ENCODE measurements around the gene PFDN1. TPM values are rescaled to one million over a fixed set of nuclear protein-coding genes. Genes with fewer than 3 reads are reported as not detected.

The PFDN1 gene
- total RNA-seq, 4 donors from 2014 or later, result 58.7 to 91.7 (median 76.2) TPM

DNA sequence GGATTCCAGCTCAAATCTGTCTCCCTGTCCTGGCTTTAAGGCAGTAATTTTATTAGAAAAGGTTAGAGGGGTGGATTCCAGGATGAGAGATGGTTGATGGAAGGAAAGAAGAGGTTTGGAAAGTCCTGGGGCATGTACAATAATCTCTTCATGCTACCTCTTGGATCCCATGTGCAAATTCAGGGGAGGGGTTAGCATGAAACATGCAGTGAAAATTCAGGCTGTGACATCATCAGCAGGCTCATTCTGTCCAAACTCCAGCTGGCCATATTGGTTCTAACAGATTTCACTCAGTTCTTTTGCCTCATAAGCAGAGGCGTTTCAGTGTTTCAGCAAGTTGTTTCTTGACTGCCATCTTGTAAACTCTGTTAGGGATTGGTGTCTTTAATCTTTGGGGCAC is 72.5 kb downstream of the PFDN1 start:
- WGBS, result 100% methylated on average over 1 of the region's 1 CpG

DNA sequence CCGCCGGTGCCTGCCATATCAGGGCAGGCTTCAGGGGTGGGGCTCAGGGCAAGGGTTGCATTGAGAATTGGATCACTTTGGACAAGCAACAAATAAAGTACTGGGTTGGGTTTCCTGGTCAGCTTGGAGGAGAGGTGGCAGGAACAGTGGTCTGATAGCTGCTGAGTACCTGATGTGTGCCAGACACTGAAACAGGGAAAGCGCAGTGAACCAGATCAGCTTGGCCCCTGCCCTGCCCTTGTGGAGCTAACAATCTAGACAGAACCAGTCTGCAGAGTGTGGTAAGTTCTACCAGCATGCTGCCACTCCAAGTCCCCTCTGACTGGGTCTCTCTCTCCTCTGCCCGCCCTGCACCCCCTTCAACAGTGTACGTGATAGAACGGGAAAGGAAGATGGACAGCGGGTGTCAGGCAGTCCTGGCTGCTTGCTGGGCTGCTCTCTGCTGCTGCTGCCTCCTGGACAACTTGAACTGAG is 74.5 kb downstream of the PFDN1 start:
- no peak for DNase-seq (ENCODE audit: low spot score in 2 of 2)
- no peaks in the 10 kb centered on the region for H3K4me1 ChIP-seq
- WGBS, result 82% methylated on average over 7 of the region's 7 CpGs
- H3K36me3 ChIP-seq, result peaks cover 2% of the 10 kb centered on the region
- H3K9me3 ChIP-seq, result no peaks in the 10 kb centered on the region
- no peak overlapping the region for H3K4me3 ChIP-seq
- TF ChIP-seq EP300 (IDR thresholded peaks at IDR 0.05) (no peak), POLR2AphosphoS5 (IDR thresholded peaks at IDR 0.05) (no peak), POLR2A (IDR thresholded peaks at IDR 0.05) (no peak)
- TF ChIP-seq, protein P1, sequence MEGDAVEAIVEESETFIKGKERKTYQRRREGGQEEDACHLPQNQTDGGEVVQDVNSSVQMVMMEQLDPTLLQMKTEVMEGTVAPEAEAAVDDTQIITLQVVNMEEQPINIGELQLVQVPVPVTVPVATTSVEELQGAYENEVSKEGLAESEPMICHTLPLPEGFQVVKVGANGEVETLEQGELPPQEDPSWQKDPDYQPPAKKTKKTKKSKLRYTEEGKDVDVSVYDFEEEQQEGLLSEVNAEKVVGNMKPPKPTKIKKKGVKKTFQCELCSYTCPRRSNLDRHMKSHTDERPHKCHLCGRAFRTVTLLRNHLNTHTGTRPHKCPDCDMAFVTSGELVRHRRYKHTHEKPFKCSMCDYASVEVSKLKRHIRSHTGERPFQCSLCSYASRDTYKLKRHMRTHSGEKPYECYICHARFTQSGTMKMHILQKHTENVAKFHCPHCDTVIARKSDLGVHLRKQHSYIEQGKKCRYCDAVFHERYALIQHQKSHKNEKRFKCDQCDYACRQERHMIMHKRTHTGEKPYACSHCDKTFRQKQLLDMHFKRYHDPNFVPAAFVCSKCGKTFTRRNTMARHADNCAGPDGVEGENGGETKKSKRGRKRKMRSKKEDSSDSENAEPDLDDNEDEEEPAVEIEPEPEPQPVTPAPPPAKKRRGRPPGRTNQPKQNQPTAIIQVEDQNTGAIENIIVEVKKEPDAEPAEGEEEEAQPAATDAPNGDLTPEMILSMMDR (IDR thresholded peaks at IDR 0.05), result no peak
- no peak overlapping the region for H3K27ac ChIP-seq
- no peaks in the 10 kb centered on the region for H3K27me3 ChIP-seq

More for the DNA sequence above, 72.5 kb downstream of the PFDN1 start:
- Histone ChIP-seq H3K36me3 (peaks cover 2% of the 10 kb centered on the region), H3K4me1 (no peaks in the 10 kb centered on the region), H3K27me3 (no peaks in the 10 kb centered on the region), H3K27ac (no peak overlapping the region), H3K9me3 (no peaks in the 10 kb centered on the region), H3K4me3 (no peak overlapping the region)
- no peak for TF ChIP-seq POLR2AphosphoS5 (IDR thresholded peaks at IDR 0.05)
- no peak for TF ChIP-seq EP300 (IDR thresholded peaks at IDR 0.05)
- no peak for TF ChIP-seq POLR2A (IDR thresholded peaks at IDR 0.05)
- TF ChIP-seq, protein P1 (IDR thresholded peaks at IDR 0.05), result no peak
- DNase-seq (ENCODE audit: low spot score in 2 of 2), result no peak

DNA sequence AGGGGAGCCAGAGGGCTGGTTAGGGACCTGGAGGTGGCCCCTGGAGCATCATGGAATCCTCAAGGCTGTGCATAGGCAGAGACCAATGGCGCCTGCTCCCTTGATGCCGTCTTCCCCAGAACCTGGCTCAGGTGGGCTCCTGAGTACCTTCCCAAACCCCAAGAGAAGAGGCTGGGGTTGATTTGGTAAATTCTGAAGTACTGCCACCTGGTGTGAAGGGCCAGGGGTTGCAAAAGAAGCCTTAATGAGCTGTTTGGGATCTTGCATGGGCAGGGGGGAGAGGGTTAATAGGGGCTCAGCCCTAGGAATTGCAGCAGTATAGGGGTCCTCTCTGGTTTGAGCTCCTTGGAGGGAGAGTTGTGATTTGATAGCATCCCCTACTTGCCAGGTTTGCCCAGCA is 75.9 kb downstream of the PFDN1 start:
- no peak overlapping the region for H3K4me3 ChIP-seq
- no peaks in the 10 kb centered on the region for H3K9me3 ChIP-seq
- H3K27me3 ChIP-seq, result no peaks in the 10 kb centered on the region
- H3K4me1 ChIP-seq, result no peaks in the 10 kb centered on the region
- no peak for DNase-seq (ENCODE audit: low spot score in 2 of 2)
- TF ChIP-seq POLR2A (IDR thresholded peaks at IDR 0.05), result no peak
- TF ChIP-seq POLR2AphosphoS5 (IDR thresholded peaks at IDR 0.05), result no peak
- TF ChIP-seq, protein P1 (IDR thresholded peaks at IDR 0.05), result no peak
- TF ChIP-seq EP300 (IDR thresholded peaks at IDR 0.05), result no peak
- peaks cover 2% of the 10 kb centered on the region for H3K36me3 ChIP-seq
- 100% methylated on average over 1 of the region's 2 CpGs for WGBS
- no peak overlapping the region for H3K27ac ChIP-seq

DNA sequence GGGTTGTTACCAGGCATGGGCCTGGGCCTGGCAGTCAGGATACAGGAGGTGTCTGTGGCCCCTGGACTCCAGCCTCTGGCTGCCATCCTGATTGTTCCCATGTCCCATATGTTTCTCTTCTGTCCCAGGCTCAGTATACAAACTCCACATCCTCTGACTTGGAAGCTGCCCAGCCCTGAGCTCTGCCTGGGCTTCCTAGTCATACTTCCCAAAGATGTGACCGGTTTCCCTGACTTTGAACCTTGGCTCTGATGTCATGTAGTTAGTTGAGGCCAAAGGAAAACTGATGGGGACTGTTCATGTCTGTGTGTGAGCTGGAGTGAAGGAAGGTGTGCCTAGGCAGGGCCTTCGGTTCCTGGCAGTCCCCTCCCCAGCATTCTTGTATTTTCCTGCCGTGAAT is 77.5 kb downstream of the PFDN1 start:
- Histone ChIP-seq H3K4me3 (no peak overlapping the region), H3K9me3 (no peaks in the 10 kb centered on the region), H3K4me1 (peaks cover 12% of the 10 kb centered on the region), H3K36me3 (no peaks in the 10 kb centered on the region), H3K27me3 (no peaks in the 10 kb centered on the region), H3K27ac (no peak overlapping the region)
- no peak for DNase-seq (ENCODE audit: low spot score in 2 of 2)
- no peak for TF ChIP-seq EP300 (IDR thresholded peaks at IDR 0.05)
- no peak for TF ChIP-seq POLR2AphosphoS5 (IDR thresholded peaks at IDR 0.05)
- TF ChIP-seq POLR2A (IDR thresholded peaks at IDR 0.05), result no peak
- 48% methylated on average over 3 of the region's 3 CpGs for WGBS

DNA sequence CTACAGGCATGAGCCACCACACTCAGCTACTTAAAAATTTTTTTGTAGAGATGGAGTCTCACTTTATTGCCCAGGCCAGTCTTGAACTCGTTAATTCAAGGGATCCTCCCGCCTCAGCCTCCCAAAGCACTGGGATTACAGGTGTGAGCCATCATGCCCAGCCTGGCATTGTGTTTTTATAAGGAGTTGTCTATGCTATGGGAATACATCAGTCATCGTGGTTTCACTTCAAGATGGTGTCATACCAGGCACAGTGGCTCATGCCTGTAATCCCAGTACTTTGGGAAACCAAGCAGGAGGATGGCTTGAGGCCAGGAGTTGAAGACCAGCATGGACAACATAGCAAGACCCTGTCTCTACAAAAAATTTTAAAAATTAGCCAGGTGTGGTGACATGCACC is 78.2 kb downstream of the PFDN1 start:
- H3K27ac ChIP-seq, result no peak overlapping the region
- TF ChIP-seq POLR2A (IDR thresholded peaks at IDR 0.05), result no peak
- TF ChIP-seq, protein P1 (IDR thresholded peaks at IDR 0.05), result no peak
- no peak for TF ChIP-seq EP300 (IDR thresholded peaks at IDR 0.05)
- TF ChIP-seq POLR2AphosphoS5 (IDR thresholded peaks at IDR 0.05), result no peak

DNA sequence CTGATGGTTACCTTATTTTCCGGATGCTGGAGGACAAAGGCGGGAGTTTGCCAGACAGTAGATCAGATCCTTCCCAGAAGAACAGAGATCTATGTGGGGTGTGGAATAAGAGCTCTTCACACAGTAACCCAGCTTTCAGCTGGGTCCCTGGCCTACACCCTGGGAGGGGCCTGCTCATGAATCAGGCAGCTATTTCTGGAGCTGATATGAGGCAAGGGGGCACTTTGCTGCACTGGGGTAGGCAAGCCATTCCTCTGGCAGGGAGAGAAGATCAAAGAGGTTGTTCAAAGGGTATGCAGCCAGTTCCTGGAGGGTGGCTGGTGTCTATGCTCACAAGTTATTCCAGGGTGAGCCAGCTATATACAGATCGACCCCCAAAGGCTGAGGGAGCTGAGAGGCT is 79.3 kb downstream of the PFDN1 start:
- H3K9me3 ChIP-seq, result no peaks in the 10 kb centered on the region
- DNase-seq (ENCODE audit: low spot score in 2 of 2), result no peak
- H3K27ac ChIP-seq, result no peak overlapping the region
- peaks cover 25% of the 10 kb centered on the region for H3K4me1 ChIP-seq
- H3K27me3 ChIP-seq, result no peaks in the 10 kb centered on the region
- WGBS, result 82% methylated on average over 3 of the region's 3 CpGs
- H3K36me3 ChIP-seq, result no peaks in the 10 kb centered on the region
- TF ChIP-seq POLR2AphosphoS5 (IDR thresholded peaks at IDR 0.05) (no peak), POLR2A (IDR thresholded peaks at IDR 0.05) (no peak), EP300 (IDR thresholded peaks at IDR 0.05) (no peak)
- TF ChIP-seq, protein P1 (IDR thresholded peaks at IDR 0.05), result no peak
- no peak overlapping the region for H3K4me3 ChIP-seq

More for the DNA sequence above, 78.2 kb downstream of the PFDN1 start:
- Histone ChIP-seq H3K36me3 (no peaks in the 10 kb centered on the region), H3K4me3 (no peak overlapping the region), H3K9me3 (no peaks in the 10 kb centered on the region), H3K27me3 (no peaks in the 10 kb centered on the region), H3K4me1 (peaks cover 17% of the 10 kb centered on the region)
- no peak for DNase-seq (ENCODE audit: low spot score in 2 of 2)
- 91% methylated on average over 3 of the region's 3 CpGs for WGBS

Data from suprapubic skin (tissue), 4 donors.